NB4 (cell line): Measurements from ENCODE around the gene UFD1.

Source experiments
- CTCF ChIP-seq: IDR thresholded peaks from one replicate; pipeline ENCODE4 v1.5.1; 2012; ENCODE audit warnings: low read depth, low read length
- MAX ChIP-seq: IDR thresholded peaks from 2 replicates; pipeline ENCODE4 v1.6.1; 2011; ENCODE audit warnings: low read depth, low read length
- POLR2A ChIP-seq: IDR thresholded peaks from 2 replicates; pipeline ENCODE4 v1.6.1; 2011; ENCODE audit warnings: mild to moderate bottlenecking; ENCODE audit not compliant: insufficient read length; ENCODE audit errors: extremely low read depth

DNA sequence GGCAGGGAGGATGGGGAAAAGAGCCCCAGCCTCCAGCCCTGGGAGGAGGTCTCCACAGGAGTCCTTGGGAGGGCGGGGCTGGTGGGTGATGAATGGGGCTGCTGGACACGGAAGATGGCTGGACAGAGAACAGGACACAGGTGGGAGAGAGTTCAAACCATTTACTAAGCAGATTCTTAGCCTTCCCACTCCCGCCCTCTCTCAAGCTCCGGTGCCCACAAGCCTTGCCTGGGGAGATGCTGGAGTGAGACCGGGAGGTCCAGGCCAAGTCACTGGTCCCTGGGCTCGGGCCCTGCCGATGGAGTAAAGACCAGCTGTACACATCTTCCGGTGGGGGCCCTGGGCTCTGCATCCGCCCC lies 43.9 kb upstream of the UFD1 start:
- no peak for TF ChIP-seq CTCF
- TF ChIP-seq POLR2A, result no peak
- no peak for TF ChIP-seq MAX
